Stimulated activated CD4-positive, alpha-beta T cell treated with anti-CD3 and anti-CD28 coated beads, Interleukin-12 subunit alpha, Interleukin-12 subunit beta, amount 100 ng/mL, for 24 hours (primary cell): ENCODE measurements around the gene MAFB.
A peak's percentile ranks its signal among the peaks of the same experiment; 100 is the strongest.
"Not testable (repeated sequence)": the region's sequence is repeated elsewhere in the genome, so short reads cannot be mapped to it uniquely, and the experiment has no call there.

Source experiments
- DNase-seq, 2 experiments: peaks; one replicate each; pipeline ENCODE4 v3.0.0-alpha.2; 2020; ENCODE audit warnings: low read depth in 2 of 2

The MAFB gene

DNA sequence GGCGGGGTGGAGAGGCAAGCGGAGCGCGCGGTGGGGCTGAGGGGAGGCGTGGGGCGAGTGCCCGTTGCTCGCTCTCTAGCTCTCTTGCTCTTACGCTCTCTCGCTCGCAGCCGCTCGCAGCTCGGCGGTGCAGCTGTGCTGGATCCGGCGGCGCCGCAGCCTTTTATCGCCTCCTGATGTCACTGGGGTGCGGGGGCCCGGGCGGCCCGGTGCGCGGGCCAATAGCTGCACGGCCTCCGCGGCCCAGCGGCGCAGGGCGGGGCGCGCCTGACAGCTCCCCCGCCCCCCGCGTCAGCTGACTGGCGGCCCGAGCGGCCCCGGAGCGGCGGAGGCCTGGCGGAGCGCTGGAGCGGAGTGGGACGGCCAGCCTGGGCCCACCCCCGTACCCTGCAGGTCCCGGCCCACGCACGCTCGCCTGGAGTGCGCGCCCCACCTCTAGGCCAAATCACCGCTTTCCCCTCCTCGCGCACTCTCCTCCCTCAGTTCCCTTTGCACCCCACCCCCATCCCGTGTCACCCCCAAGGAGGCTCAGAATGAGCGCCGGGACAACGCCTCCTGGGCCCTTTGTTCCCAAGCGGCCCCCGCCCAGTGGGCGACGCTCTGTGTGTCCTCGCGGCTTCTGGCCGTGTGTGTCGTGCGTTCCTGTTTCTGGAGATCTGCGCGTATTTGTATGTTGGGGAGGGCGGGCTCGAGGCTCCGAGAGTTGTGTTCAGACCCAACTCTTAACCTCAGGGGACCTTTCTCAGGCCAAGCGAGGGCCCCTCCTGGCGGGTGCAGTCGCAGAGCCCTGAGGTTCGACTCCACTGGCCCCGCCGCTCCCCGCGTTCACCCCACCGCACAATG lies at the start of gene MAFB:
MAFB (minus strand) TSS at position 137 of the 843 bp plus-strand sequence. CDS start 386 bp downstream, outside the sequence.
- DNase-seq: peak in 1 of 2 experiments; percentile 40

DNA sequence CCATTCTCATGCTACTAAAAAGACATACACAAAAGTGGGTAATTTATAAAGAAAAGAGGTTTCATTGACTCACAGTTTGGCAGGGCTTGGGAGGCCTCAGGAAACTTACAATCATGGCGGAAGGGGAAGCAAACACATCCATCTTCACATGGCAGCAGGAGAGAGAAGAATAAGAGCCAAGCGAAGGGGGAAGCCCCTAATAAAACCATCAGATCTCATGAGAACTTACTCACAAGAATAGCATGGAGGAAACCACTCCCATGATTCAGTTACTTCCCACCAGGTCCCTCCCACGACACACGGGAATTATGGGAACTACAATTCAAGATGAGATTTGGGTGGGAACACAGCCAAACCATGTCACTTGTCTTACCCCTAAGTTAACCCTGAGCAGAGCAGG lies 47.4 kb upstream of the MAFB start:
- DNase-seq: not testable (repeated sequence)

DNA sequence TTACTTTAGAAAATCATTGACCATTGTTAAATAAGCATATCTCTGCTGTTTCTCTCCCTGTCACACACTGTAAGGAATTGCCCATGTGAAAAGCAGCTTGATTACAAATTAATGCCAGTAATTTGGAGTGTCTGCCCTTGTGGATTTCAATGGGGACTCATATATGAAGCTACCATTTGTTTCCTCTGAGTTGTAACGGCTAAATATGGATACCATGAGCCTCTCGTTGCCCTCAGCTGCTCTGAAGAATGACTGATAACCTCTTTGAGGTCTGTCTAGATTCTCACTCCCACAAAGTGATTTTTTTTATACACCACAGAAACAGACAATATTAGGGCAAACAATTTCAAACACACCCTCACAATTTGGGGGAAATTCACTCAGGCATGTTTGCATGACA lies 40.0 kb upstream of the MAFB start:
- DNase-seq: no peak

DNA sequence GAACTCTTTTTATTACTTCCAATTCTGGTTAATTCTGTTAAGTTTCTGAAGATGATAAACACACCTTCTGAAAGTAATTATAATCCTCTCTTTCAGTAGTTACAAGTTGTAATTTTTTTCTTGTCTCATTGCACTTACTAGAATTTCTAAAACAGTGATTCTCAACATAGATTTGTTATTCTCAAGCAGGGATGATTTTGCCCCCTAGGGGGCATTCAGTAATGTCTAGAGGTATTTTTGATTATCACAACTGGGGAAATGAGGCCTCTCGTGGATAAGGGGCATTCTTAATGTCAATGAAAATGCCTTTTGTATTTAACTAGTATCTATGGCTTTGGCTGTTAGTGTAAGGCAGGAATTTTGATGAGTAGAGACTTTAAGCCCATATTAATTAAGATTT lies 39.4 kb upstream of the MAFB start:
- no peak for DNase-seq

DNA sequence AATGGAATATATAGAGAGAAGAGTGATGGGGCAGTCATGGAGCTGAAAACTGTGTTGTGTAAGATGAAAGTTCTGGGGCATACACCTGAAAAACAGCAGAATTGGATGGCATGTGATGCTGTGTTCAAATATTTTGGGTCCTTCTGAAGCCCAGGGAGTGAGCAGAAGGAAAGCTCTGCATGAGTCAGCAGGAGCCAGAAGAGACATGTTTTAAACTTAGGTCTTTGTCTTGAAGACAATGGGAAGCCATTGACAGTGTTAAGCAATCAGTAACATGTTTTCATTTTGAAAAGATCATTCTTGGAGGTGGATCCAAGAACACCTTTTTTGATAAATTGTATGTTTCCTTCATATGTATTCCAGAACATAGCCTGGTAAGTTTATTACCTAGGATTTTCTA lies 38.9 kb upstream of the MAFB start:
- no peak for DNase-seq

DNA sequence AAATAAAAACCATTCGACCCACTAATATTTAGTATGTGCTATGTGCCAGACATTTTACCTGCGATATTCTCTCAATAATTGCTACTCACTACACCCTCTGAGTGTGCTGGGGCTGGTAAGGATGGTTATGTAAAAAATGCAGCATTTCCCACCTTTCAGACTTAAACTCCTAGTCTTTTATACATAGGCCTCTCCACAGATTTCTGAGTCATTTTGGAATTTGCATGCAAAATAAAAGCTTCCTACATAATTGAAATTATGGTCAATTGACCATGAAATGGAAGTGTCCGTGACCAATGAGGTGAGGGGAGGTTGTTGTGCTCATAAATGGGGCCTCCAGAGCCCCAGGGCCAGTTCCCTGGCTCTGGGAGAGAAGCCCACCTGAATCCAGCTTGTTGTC lies 37.7 kb upstream of the MAFB start:
- DNase-seq: no peak

DNA sequence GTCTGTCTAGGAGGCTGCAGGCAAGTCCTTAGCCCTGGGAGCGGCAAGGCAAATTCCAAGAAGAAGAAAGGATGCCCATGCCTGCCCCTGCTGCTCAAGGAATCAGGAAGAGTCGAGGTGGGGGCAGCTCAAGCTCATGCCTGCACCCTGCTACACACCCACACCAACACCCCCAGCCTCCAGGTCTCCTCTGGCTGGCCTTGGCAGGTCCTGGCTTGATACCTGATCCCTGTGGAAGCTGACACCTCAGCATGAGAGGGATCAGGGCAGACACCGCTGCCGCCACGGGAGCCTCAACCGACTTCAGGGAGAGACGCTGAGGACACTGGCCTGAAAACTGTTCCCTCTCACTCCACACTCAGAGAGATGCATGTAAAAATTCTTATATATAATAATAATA lies 35.5 kb upstream of the MAFB start:
- no peak for DNase-seq

DNA sequence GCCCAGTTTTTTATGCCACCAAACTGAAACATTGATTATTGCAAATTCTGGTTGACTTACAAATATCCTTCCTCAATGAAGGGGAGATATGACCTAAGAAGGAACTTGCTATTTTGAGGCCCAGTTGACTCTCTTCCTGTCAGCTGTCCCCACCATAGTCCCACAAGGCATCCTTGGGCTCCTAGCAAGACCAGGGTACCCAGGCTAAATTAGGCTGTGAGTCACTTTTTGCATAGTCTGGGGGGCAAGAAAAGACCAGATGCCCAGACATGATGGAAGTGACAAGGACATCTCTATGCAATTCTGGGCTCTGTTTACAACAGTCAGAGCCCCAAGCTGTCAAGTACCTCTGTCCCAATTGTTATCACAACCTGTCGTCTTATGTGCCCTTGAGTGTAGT lies 31.8 kb upstream of the MAFB start:
- no peak for DNase-seq

DNA sequence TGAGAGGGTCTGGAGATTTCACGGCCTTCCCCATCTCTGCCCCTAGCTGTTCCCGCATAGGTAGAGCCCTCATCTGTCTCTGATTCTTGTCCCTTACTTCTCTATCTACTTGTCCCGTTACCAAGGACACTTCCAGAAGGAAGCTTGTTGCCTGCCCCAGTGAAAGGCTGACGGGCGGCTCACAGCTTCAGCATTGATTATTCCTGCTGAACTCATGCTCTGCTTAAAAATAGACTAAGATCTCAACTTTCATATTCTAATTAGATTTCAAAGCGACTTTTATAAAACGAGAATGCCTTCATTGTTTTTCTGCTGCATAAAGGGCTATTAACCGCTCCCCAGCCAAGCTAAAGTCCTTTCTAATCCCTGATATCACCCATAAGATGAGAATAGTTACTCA lies 31.1 kb upstream of the MAFB start:
- no peak for DNase-seq

DNA sequence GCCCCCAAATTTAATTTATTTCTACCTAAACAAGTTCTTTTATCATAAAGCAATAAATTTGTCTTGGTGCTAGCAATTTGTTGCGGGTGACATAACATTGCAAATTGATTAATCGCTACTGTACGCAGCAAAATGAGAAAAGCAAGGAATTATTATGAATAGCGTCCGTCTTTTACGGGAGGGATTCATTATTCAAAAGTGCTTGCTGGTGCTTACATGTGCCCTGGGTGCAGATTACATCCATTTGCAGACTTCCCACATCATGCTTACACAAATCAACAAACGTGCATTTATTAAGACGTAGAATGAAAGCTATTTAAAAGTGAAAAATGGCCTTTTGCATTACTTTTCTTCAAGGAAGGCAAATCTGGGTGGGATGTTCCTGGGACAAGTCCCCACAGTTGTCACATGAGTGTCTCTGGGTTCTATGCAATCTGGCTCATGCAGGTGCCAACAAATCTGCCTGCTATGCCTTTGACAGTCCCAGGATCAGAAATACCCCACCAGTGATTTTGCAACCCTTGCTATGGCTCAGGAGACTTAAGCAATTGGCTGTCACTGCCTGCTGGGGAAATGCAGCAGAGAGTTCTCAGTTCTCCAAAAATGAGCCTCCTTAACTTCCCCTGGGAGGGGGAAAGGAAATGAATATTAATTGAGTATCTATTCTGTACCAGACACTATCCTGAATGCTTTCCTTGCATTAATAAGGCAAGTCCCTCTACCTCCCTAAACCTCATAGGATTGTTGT lies 30.1 kb upstream of the MAFB start:
- no peak for DNase-seq

DNA sequence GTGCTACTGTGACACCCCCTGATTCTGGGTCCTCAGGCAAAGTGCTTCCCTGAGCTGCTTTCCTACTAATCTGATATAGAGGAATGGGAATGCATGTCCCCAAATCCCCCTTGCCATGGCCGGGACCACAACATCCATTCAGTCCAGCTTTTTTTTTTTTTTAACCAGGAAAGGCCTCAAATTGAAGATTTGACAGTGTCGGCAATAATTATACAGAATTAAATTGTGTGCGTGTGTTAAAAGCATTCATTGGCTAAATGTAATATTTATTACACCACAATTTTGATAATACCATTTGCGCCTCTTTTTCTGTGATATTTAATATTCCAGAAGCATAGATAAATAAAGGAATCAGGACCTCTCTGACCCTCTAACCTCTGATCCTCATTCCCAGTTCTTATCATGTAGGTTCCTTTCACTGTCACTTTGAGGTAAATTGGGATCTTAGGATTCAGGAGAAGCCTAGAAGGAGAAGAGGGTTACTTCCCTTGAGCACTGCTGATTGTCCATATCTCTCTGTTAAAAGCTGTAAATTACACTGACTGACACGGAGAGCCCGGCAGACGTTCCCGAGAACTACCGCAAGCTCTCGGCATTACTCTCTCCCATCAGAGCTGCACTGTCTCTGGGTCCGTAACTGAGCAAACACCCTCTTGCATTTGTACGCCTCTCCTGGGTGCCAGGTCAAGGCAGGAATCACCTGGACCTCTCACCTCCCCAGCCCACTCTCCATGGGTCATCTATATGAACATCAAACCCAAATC lies 29.4 kb upstream of the MAFB start:
- no peak for DNase-seq

DNA sequence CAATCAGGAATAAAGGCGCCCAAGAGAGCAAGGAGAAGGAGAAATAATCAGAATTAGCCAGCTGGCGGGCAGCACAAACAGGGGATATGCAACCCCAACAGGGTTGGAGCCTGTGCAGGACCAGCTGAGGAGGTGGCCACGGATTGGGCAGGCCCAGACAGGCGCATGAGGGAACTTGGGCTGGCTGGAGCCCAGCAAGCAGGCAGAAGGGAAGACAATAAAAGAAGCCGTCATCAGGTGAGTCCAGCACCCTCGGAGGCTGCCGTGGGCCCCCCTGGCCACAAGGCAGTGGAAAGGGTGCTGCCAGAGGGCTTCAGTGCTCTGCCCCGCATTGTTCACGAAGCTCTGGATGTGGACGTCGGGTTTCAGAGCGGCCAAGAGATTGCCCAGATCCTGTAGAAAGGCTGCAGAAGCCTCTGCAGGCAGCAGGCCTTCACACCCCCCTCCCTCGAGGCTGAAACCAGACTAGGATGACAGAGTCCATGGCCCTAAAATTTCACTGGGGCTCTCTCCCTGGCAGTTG lies 28.4 kb upstream of the MAFB start:
- no peak for DNase-seq

DNA sequence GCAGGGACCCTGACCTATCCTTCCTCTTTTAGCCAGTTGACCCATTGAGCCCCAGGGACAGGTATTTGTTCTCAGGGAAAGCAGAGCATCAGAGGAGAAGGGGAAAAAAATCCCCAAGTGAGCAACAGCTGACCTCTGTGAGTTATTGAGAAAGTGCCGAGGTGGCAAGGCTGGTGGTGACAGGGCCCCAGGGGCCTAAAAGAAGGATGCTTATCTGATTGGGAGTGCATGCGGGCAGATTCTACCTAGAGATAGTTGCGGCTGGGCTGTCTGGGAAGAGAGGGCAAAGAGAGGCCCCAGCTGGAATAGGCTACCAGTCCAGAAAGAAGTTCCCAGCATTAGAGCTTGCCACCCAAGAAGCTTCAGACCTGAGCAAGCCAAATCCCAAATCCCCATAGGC lies 26.5 kb upstream of the MAFB start:
- no peak for DNase-seq

DNA sequence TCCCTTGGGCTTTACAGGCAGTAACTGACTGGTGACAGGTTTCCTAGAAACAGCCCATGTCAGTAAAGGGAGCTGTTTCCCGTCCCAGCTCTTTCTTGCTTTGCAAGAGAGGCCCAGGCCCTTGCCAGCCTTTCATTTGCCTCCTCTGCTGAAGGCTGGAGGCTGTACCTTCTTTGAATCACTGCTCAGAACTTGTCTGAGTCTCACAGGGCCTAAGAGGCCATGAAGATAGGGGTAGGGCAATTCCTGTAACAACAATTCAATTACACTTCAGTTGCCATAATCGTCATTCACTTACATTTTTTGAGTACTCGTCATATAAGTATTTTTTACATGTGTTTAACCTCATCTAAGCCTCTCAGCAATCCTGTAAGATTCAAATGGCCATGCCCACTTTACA lies 25.9 kb upstream of the MAFB start:
- no peak for DNase-seq

DNA sequence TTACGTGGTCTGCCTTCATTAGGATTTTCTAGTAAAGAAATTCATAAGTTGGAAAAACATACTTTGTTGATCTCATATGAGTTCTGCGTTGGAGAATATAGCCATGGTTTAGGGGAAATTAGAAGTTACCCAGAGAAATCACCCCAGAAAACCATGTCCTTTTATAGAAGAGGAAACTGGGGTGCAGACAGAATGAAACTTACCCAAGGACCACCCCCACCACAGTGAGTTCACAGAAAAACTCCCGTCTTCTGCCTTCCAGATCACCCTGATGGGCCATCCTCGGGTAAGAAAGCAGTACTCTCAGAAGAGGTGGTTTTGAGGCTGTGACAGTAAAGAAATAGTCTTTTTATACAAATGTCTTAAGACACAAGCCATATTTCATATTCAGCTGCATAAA lies 25.1 kb upstream of the MAFB start:
- no peak for DNase-seq

DNA sequence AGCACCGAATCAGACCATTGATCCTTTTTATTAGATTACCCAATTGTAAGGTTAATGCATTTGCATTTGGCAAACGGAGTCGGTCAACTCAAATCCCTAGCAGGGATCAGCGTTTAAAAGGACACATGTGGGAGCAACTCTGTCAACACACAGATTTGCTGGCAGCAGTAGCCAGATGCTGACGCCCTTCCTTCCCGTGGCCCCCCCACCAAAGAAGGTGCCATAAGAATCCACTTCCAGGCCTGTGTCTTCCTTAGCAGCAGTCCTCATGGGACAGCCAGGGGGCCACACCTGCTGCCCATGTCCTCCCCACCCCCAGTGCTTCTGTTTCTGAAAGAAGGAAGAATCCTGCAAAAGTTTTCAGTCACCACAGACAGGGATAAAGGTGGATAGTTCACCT lies 24.5 kb upstream of the MAFB start:
- DNase-seq: no peak

DNA sequence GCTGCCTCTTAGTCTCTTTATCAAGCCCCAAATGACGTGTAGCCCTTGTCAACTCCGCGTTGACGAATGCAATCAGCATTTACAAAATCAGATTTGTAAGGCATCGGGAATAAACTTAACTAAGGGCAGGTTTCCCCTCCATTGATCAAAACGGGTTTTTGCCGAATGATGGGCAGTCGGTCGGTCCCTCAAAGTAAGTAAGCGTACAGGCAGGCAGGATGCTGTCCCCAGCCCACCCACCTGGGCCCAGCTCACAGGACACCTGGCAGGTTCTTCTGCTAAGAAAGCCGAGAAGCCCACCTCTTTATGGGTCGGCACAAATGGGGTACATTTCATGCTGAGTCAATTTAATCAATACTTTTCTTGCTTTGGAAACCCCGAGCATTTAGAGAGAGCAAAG lies 22.0 kb upstream of the MAFB start:
- DNase-seq: no peak

DNA sequence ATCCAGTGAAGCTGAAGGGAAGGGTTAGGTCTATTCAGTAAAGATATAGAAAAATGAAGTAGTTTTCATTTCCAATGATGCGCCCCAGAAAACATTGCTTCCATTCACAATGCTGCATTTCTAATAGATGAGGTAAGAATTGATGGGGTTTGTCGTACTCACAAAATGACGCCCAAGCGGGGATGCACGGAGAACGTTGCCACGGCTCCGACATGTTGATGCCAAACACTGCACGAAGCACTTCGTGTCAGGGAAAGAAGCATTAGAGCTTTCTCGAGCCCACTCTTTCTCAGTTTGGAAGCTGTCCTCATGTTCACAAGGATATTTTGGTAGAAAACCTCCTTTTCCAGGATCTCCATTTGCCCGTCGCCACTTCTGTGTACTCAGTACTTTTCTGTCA lies 21.6 kb upstream of the MAFB start:
- no peak for DNase-seq

DNA sequence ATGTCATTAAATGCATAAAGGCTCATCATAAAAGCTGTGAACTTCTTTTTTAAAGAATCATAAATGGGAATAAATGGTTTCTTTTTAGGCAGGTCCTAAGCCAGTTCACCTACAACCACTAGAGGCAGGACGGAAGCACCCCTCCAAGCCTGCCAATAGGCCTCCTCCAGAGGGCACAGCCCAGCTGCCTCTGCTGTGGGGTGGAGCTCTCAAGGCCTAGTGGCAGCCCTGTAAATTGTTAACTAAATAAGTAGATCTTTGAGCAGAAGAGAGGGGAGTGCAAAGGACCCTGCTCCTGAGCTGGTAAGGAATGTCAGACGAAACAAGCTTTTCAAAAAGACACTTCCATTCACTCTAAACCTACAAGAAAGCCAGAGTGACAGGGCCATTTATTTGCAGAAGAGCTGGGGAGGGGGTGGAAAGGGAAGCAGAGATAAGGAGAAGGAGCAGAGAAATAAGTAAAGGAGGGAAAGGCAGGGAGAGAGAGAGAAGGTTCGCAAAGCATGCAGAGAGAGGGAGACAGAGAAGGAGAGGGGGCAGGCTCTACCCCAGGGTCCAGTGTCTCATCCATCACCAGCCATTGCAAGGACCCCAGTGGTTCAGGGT lies 18.0 kb upstream of the MAFB start:
- DNase-seq: no peak

DNA sequence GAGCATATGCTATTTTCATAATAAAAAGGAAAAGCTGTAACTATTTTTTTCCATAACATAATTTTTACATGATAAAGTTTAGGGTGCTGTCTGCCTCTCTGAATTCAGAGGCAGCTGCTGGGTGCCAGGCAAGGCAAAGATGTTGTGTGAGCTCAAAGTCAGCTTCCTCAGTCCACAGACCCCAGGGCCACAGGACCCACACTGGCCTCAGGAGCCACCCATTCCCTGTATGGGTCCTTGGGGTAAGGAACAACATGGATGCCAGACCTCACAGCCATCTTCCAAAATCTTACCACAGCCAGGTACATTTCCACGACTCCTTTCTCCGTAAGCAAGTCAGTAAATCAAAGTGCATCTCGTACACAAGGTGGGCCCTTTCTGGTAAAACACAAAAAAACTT lies 16.4 kb upstream of the MAFB start:
- no peak for DNase-seq

DNA sequence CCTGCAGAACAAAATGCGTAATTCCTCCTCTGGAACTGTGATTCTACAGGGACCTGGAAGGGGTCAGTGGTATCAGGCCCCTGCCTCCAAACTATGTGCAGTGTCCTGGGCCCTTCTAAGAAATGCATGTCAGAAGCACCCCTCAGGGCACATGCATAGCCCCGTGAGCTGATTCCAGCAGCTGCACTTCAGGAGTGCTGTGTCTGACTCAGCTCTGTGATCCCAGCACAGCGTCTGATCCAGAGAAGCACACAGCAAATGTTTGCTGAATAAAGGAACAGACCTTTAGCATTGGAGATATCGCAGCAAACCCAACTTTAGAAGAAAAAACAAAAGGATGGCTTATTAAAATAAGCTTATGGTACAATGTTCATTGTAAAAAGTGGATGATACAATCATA lies 15.8 kb upstream of the MAFB start:
- DNase-seq: no peak

DNA sequence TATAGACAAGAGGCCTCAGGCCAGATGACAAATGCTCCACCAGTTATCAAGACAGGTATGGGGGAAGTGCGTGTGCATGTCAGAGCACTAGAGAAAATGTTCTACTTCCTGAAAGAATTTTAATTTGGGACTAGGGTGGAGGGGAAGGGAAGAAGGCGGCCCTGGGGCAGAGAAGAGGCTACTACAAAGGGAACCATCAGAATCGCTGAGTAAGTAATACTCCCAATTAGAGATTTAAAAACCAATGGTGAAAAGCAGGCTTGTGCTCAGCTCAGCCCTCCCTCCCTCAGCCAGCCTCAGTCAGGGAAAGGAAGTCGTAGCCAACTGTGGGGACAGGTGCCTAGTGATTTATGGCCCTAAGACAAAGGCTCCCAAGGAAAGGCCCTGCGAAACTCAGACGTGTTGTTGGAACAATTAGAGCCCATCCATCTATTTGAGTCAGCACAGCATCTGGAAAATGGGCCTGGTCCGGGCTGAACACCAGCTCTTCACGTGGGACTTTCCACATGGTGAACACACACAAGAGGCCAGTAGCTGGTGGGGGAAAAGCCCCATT lies 15.0 kb upstream of the MAFB start:
- DNase-seq: no peak
